ENCODE results near the gene MRPL38. TPM values are rescaled to one million over a fixed set of nuclear protein-coding genes. Genes with fewer than 3 reads are reported as not detected.
A peak's percentile ranks its signal among the peaks of the same experiment; 100 is the strongest.

The MRPL38 gene
- total and polyA plus RNA-seq, 5 donors from 2014 or later, result 58.0 to 118 (median 67.2) TPM

GRCh38 chr17:75940727-75941441, 36.2 kb upstream of the MRPL38 start, which contains the start of gene FBF1:
FBF1 (minus strand) TSS chr17:75941042; CDS start chr17:75938149, 2,893 bp downstream.
- Histone ChIP-seq H3K9me3 (ENCODE audit: control insufficient read depth in 2 of 2, low read length in 2 of 2) (no peaks in the 10 kb centered on the region), H3K36me3 (ENCODE audit: control insufficient read depth, insufficient read depth, low read length) (no peaks in the 10 kb centered on the region), H3K4me1 (ENCODE audit: control insufficient read depth, insufficient read depth, low read length, poor library complexity, severe bottlenecking) (peaks cover 12% of the 10 kb centered on the region), H3K27me3 (ENCODE audit: control insufficient read depth, insufficient read depth, low read length) (no peaks in the 10 kb centered on the region), H3K27ac (ENCODE audit: insufficient read depth, low read length, poor library complexity, severe bottlenecking) (peak within 1 kb of the TSS; percentile 64), H3K4me3 (ENCODE audit: low read depth, low read length) (peak within 1 kb of the TSS; percentile 74)
- H3K36me3 Mint-ChIP-seq, result peaks cover 2% of the 10 kb centered on the region
- peaks cover 0 to 17% (median 9%) of the 10 kb centered on the region in 4 donors for H3K4me1 Mint-ChIP-seq
- peak within 1 kb of the TSS; percentile 66 to 95 (median 90) for H3K4me3 Mint-ChIP-seq
- ATAC-seq (ENCODE audit: low read depth in 2 of 2) (peak; percentile 99 to 100), DNase-seq (peak; percentile 84 to 89 (median 84))
- no peaks in the 10 kb centered on the region for H3K9me3 Mint-ChIP-seq
- H3K27ac Mint-ChIP-seq, result peak within 1 kb of the TSS in 2 of 3 donors; percentile 88
- no peaks in the 10 kb centered on the region for H3K27me3 Mint-ChIP-seq

DNA sequence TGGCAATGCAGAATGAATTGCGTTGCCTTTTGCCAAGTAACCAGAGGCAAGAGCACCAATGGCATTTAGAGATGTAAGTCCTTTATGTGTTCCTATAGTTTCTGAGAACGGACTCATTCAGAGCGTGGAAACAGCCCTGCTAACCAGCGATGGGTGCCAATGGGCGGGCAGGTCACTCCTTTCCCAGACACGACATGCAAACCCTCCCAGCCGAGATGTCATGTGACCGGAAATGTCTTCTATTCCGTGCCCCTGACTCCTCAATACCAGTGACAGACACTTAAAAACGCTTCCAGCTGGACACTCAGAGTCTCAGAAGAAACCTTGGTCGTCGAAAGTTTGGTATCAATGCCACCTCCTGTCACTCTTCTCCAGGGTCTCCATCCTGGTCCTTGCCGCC, 33.0 kb upstream of the MRPL38 start:
- H3K27me3 ChIP-seq (ENCODE audit: control insufficient read depth, insufficient read depth, low read length), result no peaks in the 10 kb centered on the region
- H3K9me3 Mint-ChIP-seq, result no peaks in the 10 kb centered on the region
- no peaks in the 10 kb centered on the region for H3K36me3 Mint-ChIP-seq
- ATAC-seq (ENCODE audit: low read depth in 2 of 2), result no peak
- H3K4me1 ChIP-seq (ENCODE audit: control insufficient read depth, insufficient read depth, low read length, poor library complexity, severe bottlenecking), result peaks cover 12% of the 10 kb centered on the region
- H3K27ac ChIP-seq (ENCODE audit: insufficient read depth, low read length, poor library complexity, severe bottlenecking), result no peak overlapping the region
- H3K36me3 ChIP-seq (ENCODE audit: control insufficient read depth, insufficient read depth, low read length), result no peaks in the 10 kb centered on the region
- H3K9me3 ChIP-seq (ENCODE audit: control insufficient read depth in 2 of 2, low read length in 2 of 2), result no peaks in the 10 kb centered on the region
- H3K4me1 Mint-ChIP-seq, result peaks cover 0 to 17% (median 9%) of the 10 kb centered on the region in 4 donors
- no peaks in the 10 kb centered on the region for H3K27me3 Mint-ChIP-seq
- no peak overlapping the region for H3K27ac Mint-ChIP-seq
- H3K4me3 Mint-ChIP-seq, result peak overlapping the region in 1 of 4 donors; percentile 68
- no peak for DNase-seq
- no peak overlapping the region for H3K4me3 ChIP-seq (ENCODE audit: low read depth, low read length)

- Histone ChIP-seq H3K27me3 (ENCODE audit: control insufficient read depth, insufficient read depth, low read length) (no peaks in the 10 kb centered on the region), H3K27ac (ENCODE audit: insufficient read depth, low read length, poor library complexity, severe bottlenecking) (no peak overlapping the region), H3K36me3 (ENCODE audit: control insufficient read depth, insufficient read depth, low read length) (no peaks in the 10 kb centered on the region), H3K9me3 (ENCODE audit: control insufficient read depth in 2 of 2, low read length in 2 of 2) (no peaks in the 10 kb centered on the region), H3K4me1 (ENCODE audit: control insufficient read depth, insufficient read depth, low read length, poor library complexity, severe bottlenecking) (no peaks in the 10 kb centered on the region), H3K4me3 (ENCODE audit: low read depth, low read length) (no peak overlapping the region)
- H3K36me3 Mint-ChIP-seq, result peaks cover 4% of the 10 kb centered on the region
- no peaks in the 10 kb centered on the region for H3K27me3 Mint-ChIP-seq
- DNase-seq (no peak), ATAC-seq (ENCODE audit: low read depth in 2 of 2) (no peak)
- H3K9me3 Mint-ChIP-seq, result no peaks in the 10 kb centered on the region
- H3K27ac Mint-ChIP-seq, result no peak overlapping the region
- no peaks in the 10 kb centered on the region for H3K4me1 Mint-ChIP-seq
- no peak overlapping the region for H3K4me3 Mint-ChIP-seq
Measured at GRCh38 chr17:75933808-75934207, 29.1 kb upstream of the MRPL38 start.

DNA sequence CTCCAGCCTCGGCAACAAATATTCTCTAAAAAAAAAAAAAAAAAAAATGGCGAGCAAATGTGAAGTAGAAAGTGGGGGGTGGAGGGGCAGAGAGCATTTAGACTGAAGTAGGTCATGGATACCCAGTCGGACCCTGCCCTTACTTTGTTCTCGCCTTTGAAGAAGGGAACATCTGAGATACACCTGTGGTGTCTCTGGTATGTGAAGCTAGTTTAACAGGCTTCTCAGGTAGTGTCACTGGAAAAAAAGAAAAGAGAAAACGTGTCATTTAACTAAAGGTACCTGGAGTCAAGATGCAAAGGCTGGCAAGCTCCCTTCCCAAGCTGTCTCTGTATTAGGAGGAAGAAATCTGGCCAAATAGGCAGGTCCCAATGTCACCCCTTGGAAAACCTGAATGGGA, 28.2 kb upstream of the MRPL38 start:
- no peaks in the 10 kb centered on the region for H3K9me3 ChIP-seq (ENCODE audit: control insufficient read depth in 2 of 2, low read length in 2 of 2)
- H3K4me1 ChIP-seq (ENCODE audit: control insufficient read depth, insufficient read depth, low read length, poor library complexity, severe bottlenecking), result no peaks in the 10 kb centered on the region
- Mint-ChIP-seq H3K9me3 (no peaks in the 10 kb centered on the region), H3K27ac (no peak overlapping the region), H3K4me3 (no peak overlapping the region), H3K36me3 (peaks cover 4% of the 10 kb centered on the region), H3K27me3 (no peaks in the 10 kb centered on the region), H3K4me1 (no peaks in the 10 kb centered on the region)
- H3K36me3 ChIP-seq (ENCODE audit: control insufficient read depth, insufficient read depth, low read length), result no peaks in the 10 kb centered on the region
- ATAC-seq (ENCODE audit: low read depth in 2 of 2) (no peak), DNase-seq (no peak)
- no peaks in the 10 kb centered on the region for H3K27me3 ChIP-seq (ENCODE audit: control insufficient read depth, insufficient read depth, low read length)
- no peak overlapping the region for H3K27ac ChIP-seq (ENCODE audit: insufficient read depth, low read length, poor library complexity, severe bottlenecking)
- H3K4me3 ChIP-seq (ENCODE audit: low read depth, low read length), result no peak overlapping the region

DNA sequence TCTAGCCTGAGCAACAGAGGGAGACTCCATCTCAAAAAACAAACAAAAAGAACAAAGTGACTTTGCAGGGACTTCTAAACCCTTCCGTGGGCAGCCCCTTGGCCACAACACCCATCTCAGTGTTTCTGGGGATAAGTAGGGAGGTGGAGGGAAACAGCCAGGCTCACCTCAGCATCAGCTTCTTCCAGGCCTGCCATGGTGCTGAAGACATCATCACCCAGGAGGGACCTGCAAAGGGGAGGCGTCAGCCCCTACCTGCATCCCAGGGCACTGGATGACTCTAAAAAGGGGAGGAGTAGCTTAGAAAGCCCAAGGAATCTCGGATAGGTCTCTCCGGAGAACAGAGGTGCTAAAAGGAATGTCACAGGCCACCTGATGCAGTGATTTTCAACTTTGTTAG, 26.4 kb upstream of the MRPL38 start:
- H3K27me3 Mint-ChIP-seq, result no peaks in the 10 kb centered on the region
- no peaks in the 10 kb centered on the region for H3K9me3 Mint-ChIP-seq
- H3K36me3 Mint-ChIP-seq, result peaks cover 4% of the 10 kb centered on the region
- H3K4me1 Mint-ChIP-seq, result no peaks in the 10 kb centered on the region
- Histone ChIP-seq H3K4me1 (ENCODE audit: control insufficient read depth, insufficient read depth, low read length, poor library complexity, severe bottlenecking) (no peaks in the 10 kb centered on the region), H3K27me3 (ENCODE audit: control insufficient read depth, insufficient read depth, low read length) (no peaks in the 10 kb centered on the region), H3K9me3 (ENCODE audit: control insufficient read depth in 2 of 2, low read length in 2 of 2) (no peaks in the 10 kb centered on the region), H3K27ac (ENCODE audit: insufficient read depth, low read length, poor library complexity, severe bottlenecking) (no peak overlapping the region), H3K4me3 (ENCODE audit: low read depth, low read length) (no peak overlapping the region), H3K36me3 (ENCODE audit: control insufficient read depth, insufficient read depth, low read length) (no peaks in the 10 kb centered on the region)
- DNase-seq (no peak), ATAC-seq (ENCODE audit: low read depth in 2 of 2) (no peak)
- H3K27ac Mint-ChIP-seq, result no peak overlapping the region
- H3K4me3 Mint-ChIP-seq, result no peak overlapping the region

- H3K4me3 Mint-ChIP-seq, result no peak overlapping the region
- DNase-seq, result peak in 1 of 3 donors; percentile 31
- H3K36me3 ChIP-seq (ENCODE audit: control insufficient read depth, insufficient read depth, low read length), result no peaks in the 10 kb centered on the region
Measured at GRCh38 chr17:75927286-75927922, 22.7 kb upstream of the MRPL38 start.

GRCh38 chr17:75926456-75926855, 21.8 kb upstream of the MRPL38 start:
- H3K36me3 ChIP-seq (ENCODE audit: control insufficient read depth, insufficient read depth, low read length), result no peaks in the 10 kb centered on the region
- no peaks in the 10 kb centered on the region for H3K4me1 Mint-ChIP-seq
- peaks cover 4% of the 10 kb centered on the region for H3K36me3 Mint-ChIP-seq
- H3K4me3 ChIP-seq (ENCODE audit: low read depth, low read length), result no peak overlapping the region
- no peaks in the 10 kb centered on the region for H3K4me1 ChIP-seq (ENCODE audit: control insufficient read depth, insufficient read depth, low read length, poor library complexity, severe bottlenecking)
- no peaks in the 10 kb centered on the region for H3K9me3 ChIP-seq (ENCODE audit: control insufficient read depth in 2 of 2, low read length in 2 of 2)
- ATAC-seq (ENCODE audit: low read depth in 2 of 2) (no peak), DNase-seq (no peak)
- H3K27ac ChIP-seq (ENCODE audit: insufficient read depth, low read length, poor library complexity, severe bottlenecking), result no peak overlapping the region
- H3K27me3 ChIP-seq (ENCODE audit: control insufficient read depth, insufficient read depth, low read length), result no peaks in the 10 kb centered on the region
- H3K4me3 Mint-ChIP-seq, result no peak overlapping the region
- H3K27me3 Mint-ChIP-seq, result no peaks in the 10 kb centered on the region
- H3K9me3 Mint-ChIP-seq, result no peaks in the 10 kb centered on the region
- no peak overlapping the region for H3K27ac Mint-ChIP-seq

More at GRCh38 chr17:75927286-75927922, 22.7 kb upstream of the MRPL38 start:
- H3K4me1 ChIP-seq (ENCODE audit: control insufficient read depth, insufficient read depth, low read length, poor library complexity, severe bottlenecking), result no peaks in the 10 kb centered on the region
- Mint-ChIP-seq H3K9me3 (no peaks in the 10 kb centered on the region), H3K27me3 (no peaks in the 10 kb centered on the region), H3K27ac (no peak overlapping the region), H3K4me1 (no peaks in the 10 kb centered on the region), H3K36me3 (peaks cover 4% of the 10 kb centered on the region)
- H3K9me3 ChIP-seq (ENCODE audit: control insufficient read depth in 2 of 2, low read length in 2 of 2), result no peaks in the 10 kb centered on the region
- ATAC-seq (ENCODE audit: low read depth in 2 of 2), result no peak
- H3K4me3 ChIP-seq (ENCODE audit: low read depth, low read length), result no peak overlapping the region
- no peaks in the 10 kb centered on the region for H3K27me3 ChIP-seq (ENCODE audit: control insufficient read depth, insufficient read depth, low read length)
- H3K27ac ChIP-seq (ENCODE audit: insufficient read depth, low read length, poor library complexity, severe bottlenecking), result no peak overlapping the region

- H3K36me3 Mint-ChIP-seq, result peaks cover 4% of the 10 kb centered on the region
- Histone ChIP-seq H3K36me3 (ENCODE audit: control insufficient read depth, insufficient read depth, low read length) (no peaks in the 10 kb centered on the region), H3K27me3 (ENCODE audit: control insufficient read depth, insufficient read depth, low read length) (no peaks in the 10 kb centered on the region), H3K4me1 (ENCODE audit: control insufficient read depth, insufficient read depth, low read length, poor library complexity, severe bottlenecking) (no peaks in the 10 kb centered on the region), H3K27ac (ENCODE audit: insufficient read depth, low read length, poor library complexity, severe bottlenecking) (no peak overlapping the region), H3K4me3 (ENCODE audit: low read depth, low read length) (no peak overlapping the region), H3K9me3 (ENCODE audit: control insufficient read depth in 2 of 2, low read length in 2 of 2) (no peaks in the 10 kb centered on the region)
- no peaks in the 10 kb centered on the region for H3K27me3 Mint-ChIP-seq
- ATAC-seq (ENCODE audit: low read depth in 2 of 2), result no peak
- H3K4me1 Mint-ChIP-seq, result no peaks in the 10 kb centered on the region
- no peaks in the 10 kb centered on the region for H3K9me3 Mint-ChIP-seq
- H3K4me3 Mint-ChIP-seq, result no peak overlapping the region
- no peak for DNase-seq
- no peak overlapping the region for H3K27ac Mint-ChIP-seq
Measured at GRCh38 chr17:75925912-75926311, 21.2 kb upstream of the MRPL38 start.

Data from CD4-positive, CD25-positive, alpha-beta regulatory T cell (primary cell).